HCT116 (cell line): Measurements from ENCODE around the gene RGS11. TPM values are rescaled to one million over a fixed set of nuclear protein-coding genes. Genes with fewer than 3 reads are reported as not detected.

Experiments used
- ATAC-seq: fragments of 200-7000 bp; cut with Tn5 transposase; 2 replicates; pipeline ENCODE4 v1.9.1; 2020; ENCODE audit warnings: mild to moderate bottlenecking, moderate library complexity
- BruUV-seq: library from RNA; stranded (reverse); fragments of 400-500 nt; replicated peaks from 2 replicates; lab custom pipeline; 2021; lab: Mats Ljungman, UMichigan
- CTCF ChIA-PET: fragments of 300-600 bp; sonication (Branson Sonifier 250); formaldehyde crosslinking; loops from one replicate; lab custom pipeline; 2021; ENCODE audit warnings: antibody characterized with exemption; lab: Charles Lee
- POLR2A ChIA-PET: fragments of 300-600, 350-600 bp; sonication (Branson Sonifier 250); formaldehyde crosslinking; loops from one replicate; lab custom pipeline; 2021; ENCODE audit warnings: antibody characterized with exemption; lab: Charles Lee
- RAD21 ChIA-PET, 2 experiments: fragments of 300-600 bp; sonication (Branson Sonifier 250); formaldehyde crosslinking; loops; one replicate each; lab custom pipeline; 2023; ENCODE audit warnings: low total read pairs in 2 of 2; ENCODE audit not compliant: uncharacterized antibody in 2 of 2, unreplicated experiment in 2 of 2, low non-redundant PET in 1 of 2; lab: Charles Lee
- DNase-seq: peaks from one replicate; pipeline ENCODE4 v3.0.0-alpha.2; 2010; ENCODE audit warnings: low read depth, low spot score
- H2AFZ ChIP-seq: fragments of 200-600 bp; shearing (Covaris generic), sonication (generic); 2 replicates; pipeline ENCODE4 v1.6.1; 2017; ENCODE audit warnings: low read depth, mixed run types, mixed read lengths, antibody characterized with exemption, low read length; ENCODE audit not compliant: poor library complexity, severe bottlenecking
- H3K27ac ChIP-seq: 2 replicates; pipeline ENCODE4 v1.5.1; 2012; ENCODE audit warnings: low read depth, low read length
- H3K27me3 ChIP-seq: fragments of 200-600 bp; sonication (generic); 2 replicates; pipeline ENCODE4 v1.6.1; 2016; ENCODE audit warnings: mixed run types, low read length, mixed read lengths; ENCODE audit not compliant: insufficient read depth
- H3K36me3 ChIP-seq, 2 experiments: fragments of 200-500 bp in 1 of 2; fragments of 200-600 bp in 1 of 2; sonication (Bioruptor generic) in 1 of 2; sonication (generic) in 1 of 2; 2 replicates each; pipeline versions ENCODE4 v1.5.1 to v1.6.1; 2014 to 2016; ENCODE audit warnings: low read length in 2 of 2, inconsistent platforms in 1 of 2, mixed read lengths in 1 of 2, mixed run types in 1 of 2; ENCODE audit not compliant: insufficient read depth in 2 of 2, control insufficient read depth in 1 of 2
- H3K4me1 ChIP-seq, 2 experiments: fragments of 200-600 bp in 1 of 2; sonication (generic) in 1 of 2; 2 replicates each; pipeline versions ENCODE4 v1.5.1 to v1.6.1; 2012 to 2017; ENCODE audit warnings: low read length in 2 of 2, inconsistent platforms in 1 of 2, mild to moderate bottlenecking in 1 of 2, mixed read lengths in 1 of 2, mixed run types in 1 of 2, moderate library complexity in 1 of 2; ENCODE audit not compliant: insufficient read depth in 2 of 2, control insufficient read depth in 1 of 2
- H3K4me2 ChIP-seq: fragments of 200-600 bp; sonication (generic); 2 replicates; pipeline ENCODE4 v1.6.1; 2017; ENCODE audit warnings: mixed run types, low read length, mixed read lengths
- H3K4me3 ChIP-seq, 2 experiments: fragments of 200-600 bp in 1 of 2; sonication (generic) in 1 of 2; replicated peaks in 1 of 2; 2 replicates each; pipeline ENCODE4 v1.5.1; 2011 to 2016; ENCODE audit warnings: low read length in 2 of 2, control low read depth in 1 of 2, low read depth in 1 of 2, mild to moderate bottlenecking in 1 of 2, mixed read lengths in 1 of 2, mixed run types in 1 of 2
- H3K79me2 ChIP-seq: fragments of 200-600 bp; sonication (generic); 2 replicates; pipeline ENCODE4 v1.6.1; 2017; ENCODE audit warnings: mild to moderate bottlenecking, mixed run types, low read length, moderate library complexity, mixed read lengths; ENCODE audit not compliant: insufficient read depth
- H3K9ac ChIP-seq: fragments of 200-600 bp; sonication (generic); 2 replicates; pipeline ENCODE4 v1.6.1; 2016; ENCODE audit warnings: low read length, mixed read lengths
- H3K9me2 ChIP-seq: fragments of 200-600 bp; sonication (generic), shearing (Covaris generic); 2 replicates; pipeline ENCODE4 v1.6.1; 2017; ENCODE audit warnings: mixed run types, mild to moderate bottlenecking, moderate library complexity; ENCODE audit not compliant: insufficient read depth
- H3K9me3 ChIP-seq, 2 experiments: fragments of 200-500 bp in 1 of 2; fragments of 200-600 bp in 1 of 2; sonication (Bioruptor generic) in 1 of 2; sonication (generic) in 1 of 2; 2 replicates each; pipeline ENCODE4 v1.6.1; 2014 to 2017; ENCODE audit warnings: low read length in 2 of 2, mixed read lengths in 2 of 2, inconsistent platforms in 1 of 2, low read depth in 1 of 2, mild to moderate bottlenecking in 1 of 2, mixed run types in 1 of 2, moderate library complexity in 1 of 2; ENCODE audit not compliant: control insufficient read depth in 1 of 2, insufficient read depth in 1 of 2
- H4K20me1 ChIP-seq: fragments of 200-600 bp; sonication (generic), shearing (Covaris generic); 2 replicates; pipeline ENCODE4 v1.6.1; 2017; ENCODE audit warnings: mixed run types, mild to moderate bottlenecking, moderate library complexity; ENCODE audit not compliant: insufficient read depth
- ATF3 ChIP-seq: IDR thresholded peaks from 2 replicates; pipeline ENCODE4 v1.6.1; 2012
- CBX3 ChIP-seq: IDR thresholded peaks from 2 replicates; pipeline ENCODE4 v1.6.1; 2012; ENCODE audit warnings: low read depth
- CEBPB ChIP-seq: IDR thresholded peaks from 2 replicates; pipeline ENCODE4 v1.6.1; 2012; ENCODE audit warnings: low read depth
- ELF1 ChIP-seq: IDR thresholded peaks from 2 replicates; pipeline ENCODE4 v1.6.1; 2012; ENCODE audit warnings: low read depth, borderline replicate concordance
- EZH2 ChIP-seq: fragments of 200-600 bp; sonication (generic); IDR thresholded peaks from 2 replicates; pipeline ENCODE4 v1.6.1; 2017; ENCODE audit warnings: antibody characterized with exemption, mixed run types
- EZH2phosphoT487 ChIP-seq: fragments of 200-600 bp; IDR thresholded peaks from 2 replicates; pipeline ENCODE4 v1.6.1; 2018; ENCODE audit warnings: antibody characterized with exemption, borderline replicate concordance
- FOSL1 ChIP-seq: IDR thresholded peaks from 2 replicates; pipeline ENCODE4 v1.6.1; 2012; ENCODE audit warnings: low read depth
- JUND ChIP-seq: IDR thresholded peaks from 2 replicates; pipeline ENCODE4 v1.6.1; 2012
- RAD21 ChIP-seq: IDR thresholded peaks from 2 replicates; pipeline ENCODE4 v1.6.1; 2012; ENCODE audit warnings: low read depth, mild to moderate bottlenecking
- SIN3A ChIP-seq: IDR thresholded peaks from 2 replicates; pipeline ENCODE4 v1.6.1; 2012; ENCODE audit warnings: low read depth
- SRF ChIP-seq: IDR thresholded peaks from 2 replicates; pipeline ENCODE4 v1.6.1; 2012; ENCODE audit warnings: low read depth
- TCF7L2 ChIP-seq: IDR thresholded peaks from 2 replicates; pipeline ENCODE4 v1.7.0; 2011; ENCODE audit warnings: borderline replicate concordance, inconsistent platforms; ENCODE audit not compliant: insufficient read depth, insufficient read length; ENCODE audit errors: extremely low read depth
- ZNF274 ChIP-seq: fragments of 200-500 bp; sonication (Bioruptor generic); IDR thresholded peaks from 2 replicates; pipeline ENCODE4 v1.6.1; 2014; ENCODE audit warnings: mild to moderate bottlenecking, low read depth, low read length, inconsistent platforms
- intact Hi-C: fragments of 100-400 bp; cut with micrococcal nuclease; formaldehyde crosslinking; loops from 2 replicates; pipeline ENCODE4 v1.10.0; 2022
- total RNA-seq: library from RNA; stranded (reverse); gene quantifications from one replicate; pipeline ENCODE4 v1.2.1, GENCODE V29; 2021; ENCODE audit not compliant: unreplicated experiment
- TF ChIP-seq, protein P1 (sequence below): IDR thresholded peaks from 2 replicates; pipeline ENCODE4 v1.6.1; 2012; ENCODE audit warnings: low read depth

RGS11 gene
- total RNA-seq, 1 experiment from 2014 or later: not detected

- no peak for DNase-seq
- H3K9me3 ChIP-seq: no peaks in the 10 kb centered on the region
- no peak for ATAC-seq
- no peaks in the 10 kb centered on the region for H3K79me2 ChIP-seq
- H3K4me2 ChIP-seq: no peak overlapping the region
- no peak overlapping the region for H3K9ac ChIP-seq
- CTCF ChIA-PET: no interaction called here
- no peak overlapping the region for H3K27ac ChIP-seq
- intact Hi-C loops: no loop called here
- POLR2A ChIA-PET: no interaction called here
- RAD21 ChIA-PET: no interaction called here
- H3K27me3 ChIP-seq: no peaks in the 10 kb centered on the region
- no peaks in the 10 kb centered on the region for H3K4me1 ChIP-seq
- no peak overlapping the region for H3K4me3 ChIP-seq
- no peaks in the 10 kb centered on the region for H3K9me2 ChIP-seq
- H3K36me3 ChIP-seq: no peaks in the 10 kb centered on the region
- BruUV-seq: no TSS peak
- TF ChIP-seq RAD21: no peak
- TF ChIP-seq, protein P1, sequence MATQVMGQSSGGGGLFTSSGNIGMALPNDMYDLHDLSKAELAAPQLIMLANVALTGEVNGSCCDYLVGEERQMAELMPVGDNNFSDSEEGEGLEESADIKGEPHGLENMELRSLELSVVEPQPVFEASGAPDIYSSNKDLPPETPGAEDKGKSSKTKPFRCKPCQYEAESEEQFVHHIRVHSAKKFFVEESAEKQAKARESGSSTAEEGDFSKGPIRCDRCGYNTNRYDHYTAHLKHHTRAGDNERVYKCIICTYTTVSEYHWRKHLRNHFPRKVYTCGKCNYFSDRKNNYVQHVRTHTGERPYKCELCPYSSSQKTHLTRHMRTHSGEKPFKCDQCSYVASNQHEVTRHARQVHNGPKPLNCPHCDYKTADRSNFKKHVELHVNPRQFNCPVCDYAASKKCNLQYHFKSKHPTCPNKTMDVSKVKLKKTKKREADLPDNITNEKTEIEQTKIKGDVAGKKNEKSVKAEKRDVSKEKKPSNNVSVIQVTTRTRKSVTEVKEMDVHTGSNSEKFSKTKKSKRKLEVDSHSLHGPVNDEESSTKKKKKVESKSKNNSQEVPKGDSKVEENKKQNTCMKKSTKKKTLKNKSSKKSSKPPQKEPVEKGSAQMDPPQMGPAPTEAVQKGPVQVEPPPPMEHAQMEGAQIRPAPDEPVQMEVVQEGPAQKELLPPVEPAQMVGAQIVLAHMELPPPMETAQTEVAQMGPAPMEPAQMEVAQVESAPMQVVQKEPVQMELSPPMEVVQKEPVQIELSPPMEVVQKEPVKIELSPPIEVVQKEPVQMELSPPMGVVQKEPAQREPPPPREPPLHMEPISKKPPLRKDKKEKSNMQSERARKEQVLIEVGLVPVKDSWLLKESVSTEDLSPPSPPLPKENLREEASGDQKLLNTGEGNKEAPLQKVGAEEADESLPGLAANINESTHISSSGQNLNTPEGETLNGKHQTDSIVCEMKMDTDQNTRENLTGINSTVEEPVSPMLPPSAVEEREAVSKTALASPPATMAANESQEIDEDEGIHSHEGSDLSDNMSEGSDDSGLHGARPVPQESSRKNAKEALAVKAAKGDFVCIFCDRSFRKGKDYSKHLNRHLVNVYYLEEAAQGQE: no peak
- no peak for TF ChIP-seq TCF7L2
- no peak for TF ChIP-seq CEBPB
- no peak for TF ChIP-seq ELF1
- no peak for TF ChIP-seq SRF
- TF ChIP-seq EZH2phosphoT487: no peak
- TF ChIP-seq ZNF274: no peak
- no peak for TF ChIP-seq SIN3A
- TF ChIP-seq EZH2: no peak
- no peak for TF ChIP-seq FOSL1
- no peak for TF ChIP-seq JUND
- no peak for TF ChIP-seq CBX3
- TF ChIP-seq ATF3: no peak
- TF ChIP-seq, all 23 proteins: peak for 0
- Histone ChIP-seq H2AFZ (no peak overlapping the region), H4K20me1 (no peaks in the 10 kb centered on the region)
Observed at GRCh38 chr16:282491-282890, 6.7 kb upstream of the RGS11 start.
